Neural cell (in vitro differentiated cells): ENCODE results near the gene LENEP. TPM values are rescaled to one million over a fixed set of nuclear protein-coding genes. Genes with fewer than 3 reads are reported as not detected.

Experiments used
- H2AFZ ChIP-seq: fragments of 200-600, 300-800 bp; sonication (generic), shearing (Covaris generic); 2 replicates; pipeline ENCODE4 v1.6.0; 2014; ENCODE audit warnings: low read depth, mild to moderate bottlenecking, antibody characterized with exemption, low read length, moderate library complexity
- H3F3A ChIP-seq: fragments of 200-600 bp; shearing (Covaris generic); 2 replicates; pipeline ENCODE4 v1.6.1; 2016; ENCODE audit warnings: mild to moderate bottlenecking, moderate library complexity, mixed read lengths, antibody characterized with exemption, low read length; ENCODE audit not compliant: insufficient read depth, poor library complexity, severe bottlenecking
- H3K27ac ChIP-seq: fragments of 200-600, 300-800 bp; sonication (generic), shearing (Covaris generic); 2 replicates; pipeline ENCODE4 v1.5.1; 2014; ENCODE audit warnings: mild to moderate bottlenecking, low read length, moderate library complexity
- H3K27me3 ChIP-seq: fragments of 300-800, 200-600 bp; sonication (generic), shearing (Covaris generic); 2 replicates; pipeline ENCODE4 v1.6.0; 2014; ENCODE audit warnings: mild to moderate bottlenecking, low read depth, low read length, moderate library complexity; ENCODE audit not compliant: insufficient read depth
- H3K36me3 ChIP-seq: fragments of 300-800, 200-600 bp; sonication (generic), shearing (Covaris generic); 2 replicates; pipeline ENCODE4 v1.5.1; 2014; ENCODE audit warnings: mild to moderate bottlenecking, antibody characterized with exemption, low read length, moderate library complexity; ENCODE audit not compliant: insufficient read depth
- H3K4me2 ChIP-seq: fragments of 300-800, 200-600 bp; sonication (generic), shearing (Covaris generic); 2 replicates; pipeline ENCODE4 v1.6.0; 2014; ENCODE audit warnings: mild to moderate bottlenecking, low read length
- H3K4me3 ChIP-seq: fragments of 300-800, 200-600 bp; sonication (generic), shearing (Covaris generic); 2 replicates; pipeline ENCODE4 v1.5.1; 2014; ENCODE audit warnings: mild to moderate bottlenecking, low read length, moderate library complexity
- H3K79me2 ChIP-seq: fragments of 200-600 bp; shearing (Covaris generic); replicated peaks from 2 replicates; pipeline ENCODE4 v1.6.0; 2014; ENCODE audit warnings: mild to moderate bottlenecking, low read length, moderate library complexity; ENCODE audit not compliant: insufficient read depth
- H3K9ac ChIP-seq: fragments of 300-800, 200-600 bp; sonication (generic), shearing (Covaris generic); 2 replicates; pipeline ENCODE4 v1.6.1; 2016; ENCODE audit warnings: mild to moderate bottlenecking, low read length, mixed read lengths
- H3K9me2 ChIP-seq: fragments of 200-600 bp; shearing (Covaris generic); 2 replicates; pipeline ENCODE4 v1.6.1; 2016; ENCODE audit warnings: mild to moderate bottlenecking, low read length, mixed read lengths; ENCODE audit not compliant: insufficient read depth
- H3K9me3 ChIP-seq: fragments of 200-600, 300-800 bp; sonication (generic), shearing (Covaris generic); 2 replicates; pipeline ENCODE4 v1.6.1; 2016; ENCODE audit warnings: mild to moderate bottlenecking, mixed run types, low read length, moderate library complexity, mixed read lengths
- H4K20me1 ChIP-seq: fragments of 200-600 bp; shearing (Covaris generic); 2 replicates; pipeline ENCODE4 v1.6.1; 2016; ENCODE audit warnings: mild to moderate bottlenecking, mixed run types; ENCODE audit not compliant: insufficient read depth
- CTCF ChIP-seq: fragments of 450-650 bp; IDR thresholded peaks from 2 replicates; pipeline ENCODE4 v1.5.1; 2014; ENCODE audit warnings: antibody characterized with exemption, mild to moderate bottlenecking, moderate library complexity; ENCODE audit not compliant: poor library complexity, severe bottlenecking
- EP300 ChIP-seq: fragments of 450-650 bp; conservative IDR thresholded peaks from 2 replicates; pipeline ENCODE4 v1.6.1; 2014; ENCODE audit warnings: antibody characterized with exemption, mild to moderate bottlenecking, moderate library complexity; ENCODE audit not compliant: poor library complexity, severe bottlenecking
- EZH2 ChIP-seq: fragments of 200-600, 300-800 bp; shearing (Covaris generic), sonication (generic); IDR thresholded peaks from 2 replicates; pipeline ENCODE4 v1.6.1; 2014; ENCODE audit warnings: antibody characterized with exemption, low read length, borderline replicate concordance, mild to moderate bottlenecking; ENCODE audit not compliant: insufficient read depth, poor library complexity, severe bottlenecking
- MXI1 ChIP-seq: fragments of 450-650 bp; conservative IDR thresholded peaks from 2 replicates; pipeline ENCODE4 v1.6.1; 2014; ENCODE audit warnings: antibody characterized with exemption, mild to moderate bottlenecking; ENCODE audit not compliant: poor library complexity, severe bottlenecking
- POLR2AphosphoS5 ChIP-seq: IDR thresholded peaks from 2 replicates; pipeline ENCODE4 v1.6.1; 2012
- RAD21 ChIP-seq: fragments of 450-650 bp; conservative IDR thresholded peaks from 2 replicates; pipeline ENCODE4 v1.6.1; 2014; ENCODE audit warnings: antibody characterized with exemption, mild to moderate bottlenecking, moderate library complexity
- REST ChIP-seq: IDR thresholded peaks from 2 replicates; pipeline ENCODE4 v1.6.1; 2012; ENCODE audit warnings: borderline replicate concordance
- SMC3 ChIP-seq: fragments of 450-650 bp; conservative IDR thresholded peaks from 2 replicates; pipeline ENCODE4 v1.6.1; 2014; ENCODE audit warnings: antibody characterized with exemption, mild to moderate bottlenecking, moderate library complexity; ENCODE audit not compliant: poor library complexity
- TAF1 ChIP-seq: IDR thresholded peaks from 2 replicates; pipeline ENCODE4 v1.6.1; 2012; ENCODE audit warnings: low read depth
- polyA plus RNA-seq: library from polyadenylated mRNA; depleted of rRNA; stranded (reverse); fragments of >200 nt; gene quantifications from 2 replicates; pipeline ENCODE4 v1.2.3, GENCODE V29; 2014

The LENEP gene
- polyA plus RNA-seq, 1 donor from 2014 or later: not detected

GRCh38 chr1:155018617-155019348, 25.4 kb downstream of the LENEP start:
- Histone ChIP-seq H3K36me3 (no peaks in the 10 kb centered on the region), H3K9me2 (no peaks in the 10 kb centered on the region), H3K9me3 (no peaks in the 10 kb centered on the region), H3K27ac (no peak overlapping the region), H3K4me2 (no peak overlapping the region), H3K4me3 (no peak overlapping the region), H3K79me2 (no peaks in the 10 kb centered on the region), H3K9ac (no peak overlapping the region), H4K20me1 (no peaks in the 10 kb centered on the region), H3F3A (no peaks in the 10 kb centered on the region), H3K27me3 (no peaks in the 10 kb centered on the region), H2AFZ (no peak overlapping the region)
- TF ChIP-seq TAF1 (no peak), EZH2 (no peak), REST (no peak), MXI1 (no peak), EP300 (no peak)

- no peaks in the 10 kb centered on the region for H3K9me3 ChIP-seq
- no peaks in the 10 kb centered on the region for H3K27me3 ChIP-seq
- H3K9me2 ChIP-seq: no peaks in the 10 kb centered on the region
- no peak overlapping the region for H3K4me3 ChIP-seq
- no peak overlapping the region for H3K4me2 ChIP-seq
- H3K27ac ChIP-seq: no peak overlapping the region
- H4K20me1 ChIP-seq: no peaks in the 10 kb centered on the region
- no peaks in the 10 kb centered on the region for H3F3A ChIP-seq
- no peaks in the 10 kb centered on the region for H3K79me2 ChIP-seq
- TF ChIP-seq CTCF: no peak
- TF ChIP-seq TAF1: no peak
- no peak for TF ChIP-seq RAD21
- no peak for TF ChIP-seq EZH2
- TF ChIP-seq SMC3: no peak
- TF ChIP-seq MXI1: no peak
- TF ChIP-seq REST: no peak
- no peak for TF ChIP-seq POLR2AphosphoS5
- TF ChIP-seq EP300: no peak
- H3K36me3 ChIP-seq: no peaks in the 10 kb centered on the region
- no peak overlapping the region for H3K9ac ChIP-seq
- H2AFZ ChIP-seq: no peak overlapping the region
These were observed 26.2 kb downstream of the LENEP start for GRCh38 chr1:155019377-155020245.
